Activated T-cell treated with anti-CD3 and anti-CD28 coated beads for 4 hours (primary cell): ENCODE measurements around the gene RCC1.
"Not testable (repeated sequence)": the region's sequence is repeated elsewhere in the genome, so short reads cannot be mapped to it uniquely, and the experiment has no call there.

Experiments
- DNase-seq: peaks from one replicate; pipeline ENCODE4 v3.0.0-alpha.2; 2020

Gene RCC1

GRCh38 chr1:28551381-28551780 lies 45.5 kb downstream of the RCC1 start:
- DNase-seq, result no peak

GRCh38 chr1:28552758-28553663 lies 47.2 kb downstream of the RCC1 start, which contains the start of gene TRNAU1AP:
TRNAU1AP (plus strand) TSS chr1:28553085; CDS start chr1:28553111, 26 bp downstream.
- peak; percentile 97 for DNase-seq

GRCh38 chr1:28560886-28561285 lies 55.0 kb downstream of the RCC1 start:
- no peak for DNase-seq

GRCh38 chr1:28564310-28564709 lies 58.5 kb downstream of the RCC1 start:
- no peak for DNase-seq

GRCh38 chr1:28565040-28565439 lies 59.2 kb downstream of the RCC1 start:
- DNase-seq, result no peak

GRCh38 chr1:28565726-28566125 lies 59.9 kb downstream of the RCC1 start:
- no peak for DNase-seq

GRCh38 chr1:28566931-28567330 lies 61.1 kb downstream of the RCC1 start:
- no peak for DNase-seq

- no peak for DNase-seq
Observed at GRCh38 chr1:28571911-28572310, 66.1 kb downstream of the RCC1 start.

GRCh38 chr1:28572891-28573290 lies 67.0 kb downstream of the RCC1 start:
- not testable (repeated sequence) for DNase-seq

- DNase-seq, result no peak
Observed at GRCh38 chr1:28573564-28573963, 67.7 kb downstream of the RCC1 start.

- no peak for DNase-seq
Observed at GRCh38 chr1:28577052-28577678, 71.3 kb downstream of the RCC1 start.

GRCh38 chr1:28577738-28578536 lies 72.1 kb downstream of the RCC1 start:
- DNase-seq, result no peak

- no peak for DNase-seq
Observed at GRCh38 chr1:28578696-28579218, 72.9 kb downstream of the RCC1 start.

- DNase-seq, result no peak
Observed at GRCh38 chr1:28579401-28579800, 73.6 kb downstream of the RCC1 start.

- DNase-seq, result peak; percentile 51
Observed at GRCh38 chr1:28580722-28581530, 75.1 kb downstream of the RCC1 start.

GRCh38 chr1:28581531-28582247 lies 75.8 kb downstream of the RCC1 start:
- DNase-seq, result peak; percentile 87

GRCh38 chr1:28582248-28582615 lies 76.4 kb downstream of the RCC1 start:
- DNase-seq, result no peak

GRCh38 chr1:28586585-28587391 lies 80.9 kb downstream of the RCC1 start:
- DNase-seq, result not testable (repeated sequence)
